Right cardiac atrium (tissue), 5 donors: ENCODE data around the gene PHLDA2. TPM values are rescaled to one million over a fixed set of nuclear protein-coding genes. Genes with fewer than 3 reads are reported as not detected.

Source experiments
- ATAC-seq, 2 donors: fragments of 200-7000 bp; cut with Tn5 transposase; one replicate each; pipeline versions ENCODE4 v1.8.0 to v1.9.1; 2020; ENCODE audit warnings: moderate library complexity in 2 of 2, mild to moderate bottlenecking in 1 of 2
- DNase-seq, 3 donors: peaks; one replicate each; pipeline ENCODE4 v3.0.0-alpha.2; 2020
- H3K27ac ChIP-seq: one replicate; pipeline ENCODE4 v1.5.1; 2013; ENCODE audit warnings: mild to moderate bottlenecking, low read length, control low read depth, moderate library complexity
- H3K27me3 ChIP-seq: one replicate; pipeline ENCODE4 v1.6.1; 2013; ENCODE audit not compliant: control insufficient read depth, insufficient read depth
- H3K4me1 ChIP-seq: one replicate; pipeline ENCODE4 v1.6.1; 2013; ENCODE audit warnings: low read length; ENCODE audit not compliant: control insufficient read depth, insufficient read depth
- H3K4me3 ChIP-seq: one replicate; pipeline ENCODE4 v1.5.1; 2013; ENCODE audit warnings: low read length, control low read depth
- H3K9me3 ChIP-seq: one replicate; pipeline ENCODE4 v1.6.1; 2013; ENCODE audit warnings: low read length; ENCODE audit not compliant: control insufficient read depth
- WGBS: extraction: QIAGEN DNeasy Blood & Tissue Kit; methylation state at CpG from one replicate; pipeline ENCODE4 v1.1.7; 2013; 5-methylcytosine and 5-hydroxymethylcytosine counted together
- intact Hi-C, 4 donors: fragments of 100-400 bp; cut with DNase I; formaldehyde crosslinking; loops; one replicate each; pipeline versions ENCODE4 v1.11.0 to v1.14.0; 2022 to 2023
- polyA plus RNA-seq: library from polyadenylated mRNA; stranded (reverse); fragments of 200-250 nt; gene quantifications from one replicate; pipeline ENCODE4 v1.2.3, GENCODE V29; 2013
- total RNA-seq, 4 donors: library from RNA; stranded (reverse); fragmentation: NEBNext Ultra II Directional; extraction: Animal tissue kit (Norgen Biotek cat#: 25700); gene quantifications; one replicate each; pipeline ENCODE4 v1.2.1, GENCODE V29; 2021
- donor health status: healthy with polysubstance abuse.
- donor health status: DM: no; HTN: yes; CAD: no.
- donor health status: DM: no; HTN: no; CAD: no.
- donor health status: DM: no; HTN: yes; CAD: no; lungs with severe emphysema.
- donor health status: DM: yes; HTN: yes; CAD: no.

The PHLDA2 gene
- total and polyA plus RNA-seq, 5 donors = 0.57 to 2.1 (median 1.4) TPM; not detected in 1

GRCh38 chr11:2890466-2891294 is 38.5 kb downstream of the PHLDA2 start:
- H3K9me3 ChIP-seq = no peaks in the 10 kb centered on the region
- no peak overlapping the region for H3K4me3 ChIP-seq
- no peak overlapping the region for H3K27ac ChIP-seq
- H3K27me3 ChIP-seq = no peaks in the 10 kb centered on the region
- intact Hi-C loops = loop anchor here in 3 of 4 donors (5.0 to 10.0 kb wide), 4 partner anchors 458 to 586 kb away; partner anchors contain the start of genes C11orf21 (in 1 of the 3) and TSPAN32 (in 1 of the 3)
- ATAC-seq (peak; percentile 15 to 19), DNase-seq (peak; percentile 78 to 91 (median 90))
- H3K4me1 ChIP-seq = peaks cover 8% of the 10 kb centered on the region
- 41% methylated on average over 28 of the region's 28 CpGs for WGBS

- ATAC-seq (no peak), DNase-seq (peak in 2 of 3 donors; percentile 40 to 43)
- intact Hi-C loops = loop anchor here (2.0 to 10.0 kb wide), 9 partner anchors 62 to 695 kb away; partner anchors contain the start of genes KCNQ1OT1 (in 2 of the 4), C11orf21 (in 1 of the 4) and TSPAN32 (in 1 of the 4)
- H3K27me3 ChIP-seq = no peaks in the 10 kb centered on the region
- 88% methylated on average over 16 of the region's 16 CpGs for WGBS
- no peak overlapping the region for H3K4me3 ChIP-seq
- peaks cover 8% of the 10 kb centered on the region for H3K4me1 ChIP-seq
- H3K9me3 ChIP-seq = no peaks in the 10 kb centered on the region
- no peak overlapping the region for H3K27ac ChIP-seq
Measured at GRCh38 chr11:2889362-2890273, 39.6 kb downstream of the PHLDA2 start.

- Histone ChIP-seq H3K27me3 (no peaks in the 10 kb centered on the region), H3K27ac (no peak overlapping the region), H3K4me1 (peaks cover 8% of the 10 kb centered on the region), H3K4me3 (no peak overlapping the region), H3K9me3 (no peaks in the 10 kb centered on the region)
- DNase-seq (peak; percentile 93 to 97 (median 97)), ATAC-seq (peak; percentile 55 to 60)
- intact Hi-C loops = loop anchor here (1.0 to 10.0 kb wide), 6 partner anchors 61 to 694 kb away; partner anchors contain the start of gene KCNQ1OT1 (in 2 of the 4)
- 29% methylated on average over 25 of the region's 25 CpGs for WGBS
Measured at GRCh38 chr11:2888266-2888968, 40.8 kb downstream of the PHLDA2 start.

DNA sequence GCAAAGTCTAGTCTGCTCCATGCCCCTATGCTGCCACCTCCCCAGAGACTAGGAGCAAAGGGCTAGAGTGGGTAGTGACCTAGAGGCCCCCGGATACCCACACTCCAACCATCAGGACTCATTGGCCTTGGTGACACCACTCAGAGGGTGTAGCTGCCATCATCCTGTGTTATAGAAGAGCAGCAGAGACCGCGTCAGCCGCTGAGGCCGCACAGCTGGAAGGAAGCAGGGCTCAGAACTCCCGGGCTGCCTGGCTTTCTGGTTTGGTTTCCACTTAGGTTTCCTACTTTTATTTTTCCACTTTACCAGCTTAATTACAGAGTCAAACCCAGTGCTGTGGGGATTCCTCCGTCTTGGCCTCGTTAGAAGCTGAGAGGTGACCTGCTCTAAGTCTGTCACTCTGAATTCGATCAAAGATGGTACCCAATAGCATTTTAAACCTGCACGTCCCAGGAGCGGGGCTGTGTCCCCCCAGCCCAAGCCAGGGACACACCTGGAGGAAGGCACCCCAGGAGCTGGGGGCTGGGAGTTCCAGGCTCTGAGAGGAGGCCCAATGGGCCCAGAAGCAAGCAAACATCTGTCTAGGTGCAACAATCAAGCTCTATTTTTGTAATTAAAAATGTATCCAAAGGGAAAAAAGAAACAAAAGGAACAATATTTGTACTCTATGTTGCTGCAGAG is 41.6 kb downstream of the PHLDA2 start:
- DNase-seq = peak in 2 of 3 donors; percentile 49 to 56
- WGBS = 81% methylated on average over 11 of the region's 11 CpGs
- Histone ChIP-seq H3K27me3 (no peaks in the 10 kb centered on the region), H3K4me3 (no peak overlapping the region), H3K27ac (no peak overlapping the region), H3K9me3 (no peaks in the 10 kb centered on the region), H3K4me1 (peaks cover 8% of the 10 kb centered on the region)
- ATAC-seq = no peak
- intact Hi-C loops = loop anchor here (1.0 to 10.0 kb wide), 6 partner anchors 60 to 693 kb away; partner anchors contain the start of gene KCNQ1OT1 (in 2 of the 4)

- ATAC-seq (no peak), DNase-seq (peak in 1 of 3 donors; percentile 48)
- intact Hi-C loops = loop anchor here in 3 of 4 donors (5.0 to 10.0 kb wide), 3 partner anchors 60 to 692 kb away; partner anchors contain the start of gene KCNQ1OT1 (in 2 of the 3)
- H3K9me3 ChIP-seq = no peaks in the 10 kb centered on the region
- H3K4me1 ChIP-seq = peaks cover 8% of the 10 kb centered on the region
- H3K27ac ChIP-seq = no peak overlapping the region
- 83% methylated on average over 5 of the region's 5 CpGs for WGBS
- no peak overlapping the region for H3K4me3 ChIP-seq
- H3K27me3 ChIP-seq = no peaks in the 10 kb centered on the region
Measured at GRCh38 chr11:2886936-2887335, 42.3 kb downstream of the PHLDA2 start.

DNA sequence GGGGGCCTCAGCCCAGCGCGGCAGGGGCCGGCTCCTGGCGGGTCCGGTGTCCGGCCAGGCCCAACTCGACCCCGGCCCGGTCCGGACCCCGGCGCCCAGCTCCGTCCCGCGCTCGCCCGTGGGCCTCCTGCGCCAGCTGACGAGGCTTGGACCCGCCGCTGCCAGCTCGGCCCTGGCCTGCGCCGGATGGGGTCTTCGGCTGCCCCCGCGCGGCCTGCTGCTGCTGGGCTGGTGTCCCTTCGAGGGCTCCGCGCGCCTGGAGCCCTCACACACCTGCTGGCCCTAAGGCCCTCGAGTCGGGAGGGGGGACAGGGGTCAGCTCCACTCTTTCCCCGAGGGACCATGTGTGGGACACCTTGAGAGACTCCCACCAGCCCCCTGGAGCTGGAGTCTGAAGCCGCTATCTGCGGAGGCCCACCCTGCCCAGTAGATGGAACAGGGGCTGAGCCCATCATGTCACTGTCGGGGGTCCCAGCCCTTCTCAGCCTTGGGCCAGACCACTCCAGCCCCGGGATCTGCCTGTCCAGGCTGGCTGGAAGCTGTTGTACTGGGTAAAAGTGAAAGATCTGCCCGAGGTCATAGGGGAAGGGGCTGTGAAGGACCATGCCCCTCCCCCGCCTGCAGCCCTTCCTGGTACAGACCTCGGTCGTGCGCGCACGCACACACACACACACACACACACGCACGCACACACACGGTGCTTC is 42.9 kb downstream of the PHLDA2 start:
- peak; percentile 6 to 11 for ATAC-seq
- no peaks in the 10 kb centered on the region for H3K9me3 ChIP-seq
- DNase-seq = peak; percentile 51 to 88 (median 77)
- peak overlapping the region; percentile 56 for H3K4me3 ChIP-seq
- no peak overlapping the region for H3K27ac ChIP-seq
- H3K4me1 ChIP-seq = peaks cover 7% of the 10 kb centered on the region
- no peaks in the 10 kb centered on the region for H3K27me3 ChIP-seq
- intact Hi-C loops = loop anchor here in 3 of 4 donors (5.0 to 10.0 kb wide), 3 partner anchors 59 to 692 kb away; partner anchors contain the start of gene KCNQ1OT1 (in 2 of the 3)
- WGBS = 13% methylated on average over 49 of the region's 49 CpGs

DNA sequence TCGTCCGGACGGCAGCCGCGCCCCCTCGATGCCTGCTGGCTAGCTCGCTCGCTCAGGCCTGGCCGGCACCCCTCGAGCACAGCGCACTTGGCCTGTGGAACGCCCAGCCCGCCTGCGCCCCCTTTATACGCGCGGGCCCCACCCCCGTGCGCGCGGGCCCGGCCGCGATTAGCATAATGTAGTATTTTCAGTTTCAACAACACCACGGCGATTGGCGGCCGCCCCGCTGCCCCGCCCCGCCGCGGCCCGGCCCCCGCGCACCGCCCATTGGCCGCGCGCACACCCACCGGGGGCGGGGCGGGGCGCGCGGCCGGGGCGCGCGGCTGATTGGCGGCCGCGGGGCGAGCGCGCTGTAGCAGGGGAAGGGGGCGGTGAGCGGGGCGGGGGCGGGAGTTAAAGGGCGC is 43.5 kb downstream of the PHLDA2 start, which contains the start of gene CDKN1C:
Gene CDKN1C, minus strand, starts transcription at position 98 of the 404 bp plus-strand sequence. CDS start 319 bp downstream, outside the sequence.
- H3K4me3 ChIP-seq = peak within 1 kb of the TSS; percentile 88
- WGBS = under 1% methylated on average over 61 of the region's 61 CpGs
- intact Hi-C loops = loop anchor here in 3 of 4 donors (5.0 to 10.0 kb wide), 3 partner anchors 58 to 691 kb away; partner anchors contain the start of gene KCNQ1OT1 (in 2 of the 3)
- H3K27ac ChIP-seq = peak within 1 kb of the TSS; percentile 62
- H3K4me1 ChIP-seq = peaks cover under 1% of the 10 kb centered on the region
- no peaks in the 10 kb centered on the region for H3K27me3 ChIP-seq
- DNase-seq (peak; percentile 88 to 97 (median 96)), ATAC-seq (peak; percentile 80 to 82)
- H3K9me3 ChIP-seq = no peaks in the 10 kb centered on the region

GRCh38 chr11:2885017-2885677 is 44.1 kb downstream of the PHLDA2 start:
- ATAC-seq (peak; percentile 32 to 46), DNase-seq (peak; percentile 66 to 88 (median 87))
- Histone ChIP-seq H3K4me1 (no peaks in the 10 kb centered on the region), H3K4me3 (peak overlapping the region; percentile 88), H3K27me3 (no peaks in the 10 kb centered on the region), H3K27ac (peak overlapping the region; percentile 18), H3K9me3 (no peaks in the 10 kb centered on the region)
- intact Hi-C loops = loop anchor here in 3 of 4 donors (5.0 to 10.0 kb wide), 3 partner anchors 58 to 690 kb away; partner anchors contain the start of gene KCNQ1OT1 (in 2 of the 3)
- under 1% methylated on average over 80 of the region's 80 CpGs for WGBS
